ENCODE results near the gene ARPC4. TPM values are rescaled to one million over a fixed set of nuclear protein-coding genes. Genes with fewer than 3 reads are reported as not detected.

The ARPC4 gene
- total and polyA plus RNA-seq, 2 of the 13 experiments (the other 11 are each of a cell fraction or from before 2014, with no cell fraction given), result 30.1 to 83.6 TPM

DNA sequence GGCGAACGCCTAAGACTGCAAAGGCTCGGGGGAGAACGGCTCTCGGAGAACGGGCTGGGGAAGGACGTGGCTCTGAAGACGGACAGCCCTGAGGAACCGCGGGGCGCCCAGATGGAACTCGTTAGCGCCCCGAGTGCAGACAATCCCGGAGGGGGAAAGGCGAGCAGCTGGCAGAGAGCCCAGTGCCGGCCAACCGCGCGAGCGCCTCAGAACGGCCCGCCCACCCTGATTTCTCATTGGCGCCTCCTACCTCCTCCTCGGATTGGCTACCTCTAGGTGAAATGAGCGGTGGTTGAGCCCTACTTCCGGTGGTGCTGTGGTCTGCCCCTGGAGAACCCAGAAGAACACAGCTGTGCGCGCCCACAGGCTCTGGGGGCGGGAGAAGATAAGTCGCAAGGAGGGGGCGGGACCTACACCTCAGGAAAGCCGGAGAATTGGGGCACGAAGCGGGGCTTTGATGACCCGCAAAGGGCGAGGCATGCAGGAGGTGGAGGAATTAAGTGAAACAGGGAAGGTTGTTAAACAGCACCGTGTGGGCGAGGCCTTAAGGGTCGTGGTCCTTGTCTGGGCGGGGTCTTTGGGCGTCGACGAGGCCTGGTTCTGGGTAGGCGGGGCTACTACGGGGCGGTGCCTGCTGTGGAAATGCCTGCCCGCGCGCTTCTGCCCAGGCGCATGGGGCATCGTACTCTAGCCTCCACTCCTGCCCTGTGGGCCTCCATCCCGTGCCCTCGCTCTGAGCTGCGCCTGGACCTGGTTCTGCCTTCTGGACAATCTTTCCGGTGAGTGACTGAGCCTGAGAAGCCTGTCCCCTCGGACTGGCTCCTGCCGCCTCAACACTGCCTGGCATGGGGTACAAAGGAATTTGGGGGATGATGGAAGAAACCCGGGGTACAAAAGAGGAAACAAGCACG lies 43.0 kb upstream of the ARPC4 start, which contains the start of gene OGG1 (continued):
- peak; percentile 56; the same call in 1 of the 2 replicates for TF ChIP-seq THAP9 (CRISPR knock-in tag; IDR thresholded peaks at IDR 0.05; ENCODE audit: borderline replicate concordance)
- TF ChIP-seq, protein P1, sequence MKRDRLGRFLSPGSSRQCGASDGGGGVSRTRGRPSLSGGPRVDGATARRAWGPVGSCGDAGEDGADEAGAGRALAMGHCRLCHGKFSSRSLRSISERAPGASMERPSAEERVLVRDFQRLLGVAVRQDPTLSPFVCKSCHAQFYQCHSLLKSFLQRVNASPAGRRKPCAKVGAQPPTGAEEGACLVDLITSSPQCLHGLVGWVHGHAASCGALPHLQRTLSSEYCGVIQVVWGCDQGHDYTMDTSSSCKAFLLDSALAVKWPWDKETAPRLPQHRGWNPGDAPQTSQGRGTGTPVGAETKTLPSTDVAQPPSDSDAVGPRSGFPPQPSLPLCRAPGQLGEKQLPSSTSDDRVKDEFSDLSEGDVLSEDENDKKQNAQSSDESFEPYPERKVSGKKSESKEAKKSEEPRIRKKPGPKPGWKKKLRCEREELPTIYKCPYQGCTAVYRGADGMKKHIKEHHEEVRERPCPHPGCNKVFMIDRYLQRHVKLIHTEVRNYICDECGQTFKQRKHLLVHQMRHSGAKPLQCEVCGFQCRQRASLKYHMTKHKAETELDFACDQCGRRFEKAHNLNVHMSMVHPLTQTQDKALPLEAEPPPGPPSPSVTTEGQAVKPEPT (CRISPR knock-in tag; IDR thresholded peaks at IDR 0.05; ENCODE audit: low read depth), result peak; percentile 48; the same call in 1 of the 2 replicates
- peak; percentile 34; the same call in 1 of the 2 replicates for TF ChIP-seq IRX3 (CRISPR knock-in tag; IDR thresholded peaks at IDR 0.05; ENCODE audit: borderline replicate concordance, low read depth)
- no peak for TF ChIP-seq U2AF2 (IDR thresholded peaks at IDR 0.05; ENCODE audit: low read depth, low read length)
- no peak for TF ChIP-seq EHMT2 (IDR thresholded peaks at IDR 0.05; ENCODE audit: borderline replicate concordance, low read depth, low read length)
- TF ChIP-seq GTF2F1 (IDR thresholded peaks at IDR 0.05; ENCODE audit: low read length), result no peak
- TF ChIP-seq SP5 (CRISPR knock-in tag; IDR thresholded peaks at IDR 0.05; ENCODE audit: borderline replicate concordance, low read depth), result peak; percentile 68
- peak; percentile 60; the same call in 1 of the 2 replicates for TF ChIP-seq ISL2 (CRISPR knock-in tag; IDR thresholded peaks at IDR 0.05)
- peak; percentile 86; the same call in 1 of the 2 replicates for TF ChIP-seq CSRNP1 (CRISPR knock-in tag; IDR thresholded peaks at IDR 0.05)
- TF ChIP-seq ZNF317 (CRISPR knock-in tag; IDR thresholded peaks at IDR 0.05), result no peak
- TF ChIP-seq GPN1 (CRISPR knock-in tag; IDR thresholded peaks at IDR 0.05; ENCODE audit: borderline replicate concordance), result no peak
- TF ChIP-seq ZNF33B (CRISPR knock-in tag; IDR thresholded peaks at IDR 0.05), result no peak
- TF ChIP-seq KLF16 (CRISPR knock-in tag; IDR thresholded peaks at IDR 0.05), result peak in 1 of 2 experiments; percentile 69; a peak in 2 of 4 replicates
- peak; percentile 55; the same call in 1 of the 2 replicates for TF ChIP-seq ELF3 (CRISPR knock-in tag; IDR thresholded peaks at IDR 0.05)
- TF ChIP-seq HHEX (CRISPR knock-in tag; IDR thresholded peaks at IDR 0.05), result no peak
- peak; percentile 18; the same call in 1 of the 2 replicates for TF ChIP-seq THRA (CRISPR knock-in tag; IDR thresholded peaks at IDR 0.05; ENCODE audit: borderline replicate concordance)
- TF ChIP-seq, protein P2, sequence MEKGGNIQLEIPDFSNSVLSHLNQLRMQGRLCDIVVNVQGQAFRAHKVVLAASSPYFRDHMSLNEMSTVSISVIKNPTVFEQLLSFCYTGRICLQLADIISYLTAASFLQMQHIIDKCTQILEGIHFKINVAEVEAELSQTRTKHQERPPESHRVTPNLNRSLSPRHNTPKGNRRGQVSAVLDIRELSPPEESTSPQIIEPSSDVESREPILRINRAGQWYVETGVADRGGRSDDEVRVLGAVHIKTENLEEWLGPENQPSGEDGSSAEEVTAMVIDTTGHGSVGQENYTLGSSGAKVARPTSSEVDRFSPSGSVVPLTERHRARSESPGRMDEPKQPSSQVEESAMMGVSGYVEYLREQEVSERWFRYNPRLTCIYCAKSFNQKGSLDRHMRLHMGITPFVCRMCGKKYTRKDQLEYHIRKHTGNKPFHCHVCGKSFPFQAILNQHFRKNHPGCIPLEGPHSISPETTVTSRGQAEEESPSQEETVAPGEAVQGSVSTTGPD (CRISPR knock-in tag; IDR thresholded peaks at IDR 0.05), result peak; percentile 87; the same call in 1 of the 2 replicates
- peak; percentile 90 for TF ChIP-seq ZNF441 (CRISPR knock-in tag; IDR thresholded peaks at IDR 0.05; ENCODE audit: borderline replicate concordance)
- peak; percentile 63 for TF ChIP-seq MED1 (CRISPR knock-in tag; IDR thresholded peaks at IDR 0.05)

Measured in HepG2 (cell line).